HG03135 (cell line): ENCODE results near the gene EGF.

Experiments
- ATAC-seq: cut with Tn5 transposase; IDR thresholded peaks from one replicate; pipeline ENCODE4 v1.9.1; 2021; ENCODE audit warnings: mild to moderate bottlenecking, moderate library complexity; ENCODE audit not compliant: unreplicated experiment

The EGF gene

GRCh38 chr4:109989618-109990017 is 76.9 kb downstream of the EGF start:
- no peak for ATAC-seq

GRCh38 chr4:109990261-109991257 is 77.9 kb downstream of the EGF start:
- peak; percentile 78 for ATAC-seq

GRCh38 chr4:109993116-109993515 is 80.4 kb downstream of the EGF start:
- no peak for ATAC-seq

- peak; percentile 73 for ATAC-seq
Measured at GRCh38 chr4:109994415-109994827, 81.7 kb downstream of the EGF start.

GRCh38 chr4:109996526-109996925 is 83.8 kb downstream of the EGF start:
- ATAC-seq: no peak

GRCh38 chr4:109998867-109999584 is 86.3 kb downstream of the EGF start:
- peak; percentile 36 for ATAC-seq

- no peak for ATAC-seq
Measured at GRCh38 chr4:109999585-109999912, 86.9 kb downstream of the EGF start.

GRCh38 chr4:110002326-110002725 is 89.6 kb downstream of the EGF start:
- ATAC-seq: no peak

- no peak for ATAC-seq
Measured at GRCh38 chr4:110003401-110004187, 90.9 kb downstream of the EGF start.

GRCh38 chr4:110004556-110004955 is 91.9 kb downstream of the EGF start:
- ATAC-seq: no peak

GRCh38 chr4:110005461-110006056 is 92.9 kb downstream of the EGF start:
- no peak for ATAC-seq

GRCh38 chr4:110007217-110007616 is 94.5 kb downstream of the EGF start:
- ATAC-seq: no peak

GRCh38 chr4:110008540-110008939 is 95.9 kb downstream of the EGF start:
- no peak for ATAC-seq

GRCh38 chr4:110009550-110009949 is 96.9 kb downstream of the EGF start:
- ATAC-seq: no peak

GRCh38 chr4:110010797-110011196 is 98.1 kb downstream of the EGF start:
- ATAC-seq: no peak

- ATAC-seq: no peak
Measured at GRCh38 chr4:110012917-110013316, 100.2 kb downstream of the EGF start.

GRCh38 chr4:110014233-110014632 is 101.5 kb downstream of the EGF start:
- no peak for ATAC-seq

GRCh38 chr4:110019153-110019552 is 106.5 kb downstream of the EGF start:
- ATAC-seq: no peak

GRCh38 chr4:110020139-110020538 is 107.5 kb downstream of the EGF start:
- no peak for ATAC-seq

GRCh38 chr4:110020646-110021443 is 108.2 kb downstream of the EGF start:
- ATAC-seq: no peak
